GM18526 (cell line): ENCODE results near the gene VIT.

ENCODE experiments used
- POLR2A ChIP-seq: IDR thresholded peaks from 3 replicates; pipeline ENCODE4 v1.6.1; 2011; ENCODE audit not compliant: insufficient read length; ENCODE audit errors: extremely low read depth

VIT gene

DNA sequence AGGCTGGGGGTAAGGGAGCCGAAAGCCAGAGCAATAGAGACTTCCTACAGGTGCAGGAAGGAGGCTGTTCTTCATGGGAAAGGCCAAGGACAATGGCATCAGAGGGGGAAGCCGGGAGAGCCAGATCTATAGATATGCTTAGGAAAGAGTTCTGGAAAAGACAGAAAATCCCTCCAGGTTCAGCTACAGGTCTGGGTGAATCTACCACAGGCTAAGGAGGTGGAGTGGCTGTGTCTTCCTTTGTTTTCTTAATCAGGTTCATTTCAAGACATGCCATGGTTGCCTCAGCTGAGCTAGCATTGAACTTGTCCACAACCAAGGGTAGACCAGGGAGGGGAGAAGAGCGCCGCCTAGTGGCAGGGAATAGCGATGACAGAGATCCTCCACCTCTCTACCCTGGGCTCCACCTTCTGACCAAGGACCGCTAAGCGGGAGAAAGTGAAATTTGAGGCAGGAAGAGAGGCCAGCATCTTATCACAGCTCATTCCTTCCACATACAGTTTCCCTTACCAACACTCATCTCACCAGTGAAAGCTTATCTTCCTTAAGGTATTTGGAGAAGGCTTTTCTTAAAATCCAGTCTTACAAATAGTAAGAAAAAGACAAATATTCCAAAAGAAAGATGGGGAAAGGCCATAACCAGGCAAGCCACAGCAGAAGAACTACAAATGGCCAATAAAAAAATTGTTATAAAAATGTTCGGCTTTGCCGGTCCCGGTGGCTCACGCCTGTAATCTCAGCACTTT lies 74.2 kb downstream of the VIT start:
- TF ChIP-seq POLR2A: no peak

DNA sequence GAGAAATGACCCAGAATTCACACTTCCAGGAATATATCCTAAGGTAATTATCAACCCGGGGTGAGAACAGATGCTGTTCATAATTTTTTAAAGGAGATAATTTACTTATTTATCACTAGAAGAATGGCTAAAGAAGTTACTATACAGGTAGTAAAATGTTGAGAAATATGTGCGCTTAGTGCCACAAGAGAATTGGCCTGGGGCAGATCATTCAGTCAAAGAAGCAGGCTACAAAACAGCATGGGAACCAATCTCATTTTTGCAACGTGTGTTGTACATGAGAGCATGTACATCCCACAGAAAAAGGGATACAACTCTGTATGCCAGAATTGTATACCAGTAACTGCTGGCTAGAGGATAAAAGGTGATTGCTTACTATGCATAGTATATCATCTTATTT lies 75.2 kb downstream of the VIT start:
- TF ChIP-seq POLR2A: no peak

DNA sequence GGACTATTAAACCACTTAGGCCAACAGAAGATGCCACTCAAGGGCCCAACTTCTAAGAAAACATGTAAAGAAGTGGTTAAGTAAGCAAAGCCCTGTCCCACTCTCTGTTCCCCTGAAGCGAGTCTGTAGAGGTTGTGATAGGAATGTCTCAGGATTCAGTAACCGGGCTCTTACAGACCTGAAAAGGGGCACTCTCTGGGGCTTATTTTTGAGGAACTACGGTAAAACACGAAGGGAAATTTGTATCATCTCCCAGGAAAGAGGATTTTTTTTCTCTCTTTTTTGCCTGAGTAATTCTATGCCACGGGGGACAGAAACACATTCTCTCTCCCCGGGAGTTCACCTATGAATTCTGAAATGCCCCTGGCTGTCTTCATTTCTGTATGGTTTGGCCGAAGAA lies 77.4 kb downstream of the VIT start:
- TF ChIP-seq POLR2A: no peak

DNA sequence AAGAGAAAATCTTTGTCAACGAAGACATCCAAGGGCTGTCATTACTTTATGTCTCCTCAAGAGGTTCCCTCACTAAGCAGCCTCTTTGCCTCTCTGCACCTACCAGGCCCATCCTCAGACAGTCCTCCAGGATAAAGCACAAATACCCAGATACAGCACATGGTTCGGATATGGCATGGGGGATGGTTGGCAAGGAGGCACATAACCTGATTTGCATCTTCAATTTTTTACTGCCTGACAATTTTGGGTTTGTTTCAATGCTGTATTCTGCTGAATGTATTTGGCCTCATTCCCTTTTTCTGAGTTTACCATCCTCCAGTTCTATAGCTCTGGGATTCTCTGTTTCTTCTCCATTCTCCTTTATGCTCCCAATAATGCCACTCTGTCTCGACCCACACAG lies 78.8 kb downstream of the VIT start:
- no peak for TF ChIP-seq POLR2A

DNA sequence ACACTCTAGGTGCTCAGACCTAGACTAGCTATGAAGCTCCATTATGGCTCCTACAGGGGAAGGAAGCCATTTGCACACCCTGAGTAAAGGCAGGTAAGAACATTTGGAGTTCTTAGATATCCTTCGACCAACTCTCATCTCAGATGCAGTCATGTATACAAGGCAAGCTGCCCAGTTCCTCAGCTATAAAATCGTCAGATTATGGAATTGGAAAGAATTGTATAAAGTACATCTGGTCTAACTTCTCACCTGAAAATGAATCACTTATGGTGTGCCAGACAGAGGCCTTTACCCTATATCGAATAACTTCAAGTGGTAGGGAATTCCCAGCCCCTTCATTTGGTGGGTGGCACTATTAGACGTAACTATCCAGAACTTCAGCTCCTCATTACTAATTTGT lies 79.3 kb downstream of the VIT start:
- TF ChIP-seq POLR2A: no peak

DNA sequence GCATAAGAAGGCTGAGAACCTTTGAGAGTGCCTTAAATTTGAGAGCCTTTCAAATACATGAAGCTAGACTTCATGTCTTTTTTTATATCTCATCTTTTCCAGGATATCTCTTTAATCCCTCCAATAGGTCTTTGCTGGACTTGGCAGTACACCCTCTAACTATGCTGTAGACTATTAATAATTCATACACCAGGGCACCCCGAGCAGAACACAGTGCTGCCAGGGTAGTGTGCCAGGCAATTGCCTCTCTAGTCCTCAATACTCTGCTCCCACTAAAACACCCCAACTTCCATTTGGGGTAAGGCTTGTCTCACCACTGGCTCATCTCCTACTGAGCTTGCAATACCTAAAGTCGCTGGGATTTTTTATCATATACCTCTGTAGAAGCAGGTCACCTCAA lies 80.8 kb downstream of the VIT start:
- TF ChIP-seq POLR2A: no peak

DNA sequence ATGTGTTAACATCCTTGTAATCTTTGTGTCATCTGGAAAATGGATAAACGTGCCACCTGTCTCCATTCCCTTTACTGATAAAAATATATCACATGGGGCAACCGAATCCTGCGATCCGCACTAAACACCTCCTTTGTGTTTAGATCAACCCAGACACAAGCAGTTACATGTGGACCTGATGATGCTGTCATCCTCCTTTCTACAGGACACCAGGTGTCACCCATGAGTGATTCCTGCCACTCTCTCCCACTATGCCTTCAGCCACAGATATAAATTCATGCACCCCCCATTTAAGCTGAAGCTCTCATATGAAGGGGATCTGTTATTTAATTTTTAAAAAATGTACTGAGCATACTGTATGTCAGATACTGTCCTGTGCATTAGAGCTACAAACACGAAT lies 81.3 kb downstream of the VIT start:
- no peak for TF ChIP-seq POLR2A

DNA sequence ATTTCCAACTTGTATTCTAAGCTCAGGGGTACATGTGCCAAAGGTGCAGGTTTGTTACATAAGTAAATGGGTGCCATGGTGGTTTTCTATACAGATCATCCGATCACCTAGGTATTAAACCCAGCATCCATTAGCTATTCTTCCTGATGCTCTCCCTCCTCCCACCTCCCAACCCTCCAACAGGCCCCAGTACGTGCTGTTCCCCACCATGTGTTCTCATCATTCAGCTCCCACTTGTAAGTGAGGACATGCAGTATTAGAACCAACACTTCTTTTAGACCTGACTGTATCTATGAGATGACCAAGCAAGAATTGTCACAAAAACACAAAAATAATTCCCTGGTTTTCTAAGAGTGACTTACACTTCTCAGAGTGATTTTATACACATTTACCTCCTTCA lies 83.0 kb downstream of the VIT start:
- TF ChIP-seq POLR2A: no peak

DNA sequence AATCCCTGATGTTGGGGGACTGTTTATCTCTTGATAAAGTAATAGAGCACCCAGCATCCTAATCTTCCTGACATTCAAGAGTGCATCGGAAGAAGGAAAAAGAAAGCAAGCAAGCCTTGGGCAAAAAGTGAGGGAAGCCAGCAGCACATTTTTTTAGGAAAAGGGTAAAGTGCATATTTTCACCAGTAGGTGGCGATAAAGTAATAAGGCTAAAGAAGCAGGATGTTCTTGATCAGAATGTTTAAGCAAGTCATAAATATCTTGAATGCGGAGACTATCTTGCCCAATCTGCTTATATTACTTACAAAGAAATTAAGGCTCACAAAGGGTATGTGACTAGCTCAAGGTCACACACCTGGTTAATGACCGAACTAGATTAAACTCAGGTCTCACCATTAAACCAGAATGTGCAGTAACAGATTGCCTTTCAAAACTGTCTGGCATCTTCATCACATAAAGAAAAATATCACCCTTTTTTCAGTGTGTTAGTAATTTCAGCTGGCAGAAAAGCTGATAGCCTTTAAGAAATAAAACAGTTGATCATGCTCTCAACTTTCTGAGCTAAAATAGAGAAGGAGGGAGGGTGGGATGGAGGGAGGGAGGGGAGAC lies 83.8 kb downstream of the VIT start:
- no peak for TF ChIP-seq POLR2A

DNA sequence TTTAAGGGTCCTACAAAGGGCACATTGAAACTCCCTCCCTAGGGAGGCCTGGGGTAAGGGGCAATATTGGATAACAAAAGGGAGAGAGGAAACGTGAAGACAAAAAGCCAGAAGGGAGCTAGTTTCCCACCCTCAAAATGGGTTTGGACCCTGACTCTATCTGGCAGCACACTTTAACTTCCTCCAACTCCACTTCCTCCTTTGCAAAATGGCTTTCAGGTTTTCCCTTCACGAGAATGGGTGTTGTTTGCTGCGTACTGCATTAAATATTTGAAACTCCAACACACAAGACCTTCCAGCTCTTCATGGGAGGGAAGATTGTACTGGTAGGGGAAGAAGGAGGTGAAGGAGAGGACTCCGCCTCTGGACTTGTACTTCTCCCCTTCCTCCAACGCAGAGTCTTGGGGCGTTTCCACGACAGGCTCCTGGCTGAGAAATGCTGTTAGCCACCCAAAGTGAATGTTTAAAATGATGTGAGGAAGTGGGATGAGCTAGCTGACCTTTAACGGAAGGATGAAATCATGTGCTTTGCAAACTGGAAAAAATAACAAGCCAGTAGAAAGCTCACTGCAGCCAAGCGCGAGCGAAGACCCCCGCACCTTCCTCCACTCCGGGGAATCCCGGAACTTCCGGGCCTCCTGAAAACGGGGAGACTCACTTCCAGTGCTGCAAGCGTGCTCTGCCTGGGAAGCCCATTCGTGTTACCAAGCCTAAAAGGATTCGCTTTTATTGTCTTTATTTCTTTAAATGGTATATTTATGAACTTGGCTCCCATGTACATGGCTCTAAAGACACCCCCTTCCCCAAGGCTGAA lies 85.6 kb downstream of the VIT start:
- no peak for TF ChIP-seq POLR2A

DNA sequence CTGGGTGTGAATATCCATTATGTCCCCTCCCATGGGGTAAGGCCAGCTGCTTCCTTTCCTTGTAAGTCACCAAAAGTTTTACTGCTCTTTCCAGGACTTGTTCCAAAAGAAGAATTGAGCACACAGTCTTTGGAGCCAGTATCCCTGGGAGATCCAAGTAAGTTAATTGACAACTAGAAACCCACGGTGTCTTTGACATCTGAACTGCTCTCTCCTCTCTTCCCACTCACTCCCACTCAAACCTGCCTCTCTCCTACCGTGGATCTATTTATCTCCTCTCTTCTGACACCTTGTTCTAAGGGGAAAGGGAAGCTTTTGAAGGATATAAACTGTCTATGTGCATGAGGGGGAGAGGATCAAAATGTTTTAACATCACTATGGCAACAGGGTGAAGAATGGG lies 86.7 kb downstream of the VIT start:
- no peak for TF ChIP-seq POLR2A

DNA sequence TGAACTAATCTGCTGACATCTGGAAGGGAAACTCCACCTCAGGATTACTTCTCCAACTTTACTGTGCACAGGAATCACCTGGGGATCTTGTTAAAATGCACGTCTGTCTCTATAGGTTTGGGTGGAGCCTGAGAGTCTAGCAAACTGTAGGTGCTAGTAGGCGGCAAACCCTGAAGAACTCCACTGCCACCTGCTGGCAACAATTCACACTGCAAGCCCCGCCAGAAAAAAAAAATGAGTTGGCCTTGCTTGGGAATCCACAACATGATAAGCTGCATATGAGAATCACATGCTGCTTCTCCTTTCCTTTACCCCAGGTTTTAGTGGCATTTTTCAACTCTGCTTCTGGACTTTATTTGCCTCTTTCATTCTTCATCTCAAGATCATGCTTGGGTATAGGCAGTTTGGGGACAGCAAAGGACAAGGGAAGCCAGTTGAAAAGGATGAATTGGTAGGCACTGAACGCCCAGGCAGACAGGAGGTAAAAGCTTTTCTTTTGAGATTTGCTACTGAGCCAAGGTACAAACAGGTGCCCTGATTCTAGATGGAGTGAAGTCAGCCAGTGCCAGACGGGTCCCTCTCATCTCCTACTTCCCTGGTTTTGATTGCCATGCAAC lies 88.8 kb downstream of the VIT start:
- TF ChIP-seq POLR2A: no peak

DNA sequence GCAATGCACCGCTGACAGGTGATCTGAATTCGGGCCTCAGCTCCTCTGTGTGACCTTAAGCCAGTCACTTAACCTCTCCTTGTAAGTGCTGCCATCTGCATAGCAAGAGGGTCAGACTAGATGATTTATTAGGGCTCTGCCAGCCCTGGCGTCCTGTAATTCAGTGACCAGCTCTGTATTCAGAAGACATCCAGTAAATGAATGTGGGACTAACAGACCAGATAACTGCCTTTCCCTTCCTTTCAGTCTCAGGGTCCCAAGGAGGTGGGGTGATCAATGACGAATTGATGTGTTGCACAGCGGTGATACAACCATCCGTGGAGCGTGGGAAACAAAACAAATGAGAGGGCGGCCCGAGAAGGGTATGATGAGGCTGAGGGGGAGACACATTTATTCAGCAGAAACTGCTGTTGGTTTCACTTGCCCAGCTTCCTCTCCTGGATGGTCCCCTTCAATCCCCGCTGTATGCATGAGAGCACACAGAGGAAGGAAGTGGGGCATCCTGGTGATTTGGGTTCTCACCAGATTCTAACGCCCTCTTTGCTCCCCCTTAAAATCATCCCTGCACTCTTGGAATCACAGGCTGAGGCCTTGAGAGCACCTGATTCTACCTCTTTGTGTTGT lies 92.8 kb downstream of the VIT start:
- TF ChIP-seq POLR2A: no peak

DNA sequence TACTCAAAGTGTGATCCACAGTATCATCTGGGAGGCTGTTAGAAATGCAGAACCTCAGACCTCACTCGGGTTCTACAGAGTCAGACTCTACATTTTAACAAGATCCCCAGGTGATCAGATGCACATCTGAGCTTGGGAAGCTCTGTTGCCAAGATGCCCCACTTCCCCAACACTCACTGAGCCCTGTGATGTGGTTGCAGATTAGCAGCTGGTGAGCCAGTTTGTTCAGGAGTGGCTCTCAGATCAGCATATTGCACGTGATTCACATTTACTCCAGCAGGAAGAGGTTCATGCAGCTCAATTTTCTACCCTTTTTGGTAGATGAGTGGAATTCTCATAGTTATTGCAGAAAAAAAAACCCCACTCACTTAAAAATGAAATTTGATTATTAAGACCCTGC lies 96.4 kb downstream of the VIT start:
- TF ChIP-seq POLR2A: no peak

DNA sequence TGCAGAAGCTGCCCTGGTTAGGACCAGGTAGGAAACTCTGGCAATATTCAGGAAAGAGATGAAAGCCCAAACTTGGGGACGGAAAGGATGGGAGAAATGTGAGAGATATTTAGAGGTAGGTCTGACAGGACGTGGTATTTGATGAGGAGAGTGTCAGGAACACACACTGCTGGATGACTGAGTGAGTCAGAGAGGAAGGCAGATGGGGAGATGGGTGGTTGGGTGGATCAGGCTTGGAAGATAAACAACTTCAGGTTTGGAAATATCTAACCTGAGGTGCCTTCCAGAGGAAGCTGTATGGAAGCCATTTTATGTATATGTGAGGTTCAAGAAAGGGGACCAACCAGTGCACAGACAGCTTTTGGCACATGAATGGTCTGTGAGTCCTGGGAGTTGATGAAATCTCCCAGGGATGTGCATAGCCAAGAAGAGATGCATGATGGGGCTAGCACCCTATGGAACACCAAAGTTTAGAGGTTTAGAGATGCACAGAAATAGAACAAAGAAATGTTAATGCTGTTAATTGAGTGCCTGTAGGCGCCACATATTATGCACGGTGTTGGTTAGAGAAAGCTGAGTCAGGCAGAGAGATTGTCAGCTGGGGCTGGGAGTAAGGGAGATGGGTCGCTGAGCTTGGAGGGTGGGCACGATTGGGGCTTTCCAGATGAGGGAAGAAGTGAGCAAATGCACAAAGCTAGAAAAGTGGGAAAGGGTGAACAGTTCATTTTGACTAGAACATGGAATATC lies 101.0 kb downstream of the VIT start:
- no peak for TF ChIP-seq POLR2A
